Motor neuron (in vitro differentiated cells): Measurements from ENCODE around the gene SLX9. TPM values are rescaled to one million over a fixed set of nuclear protein-coding genes. Genes with fewer than 3 reads are reported as not detected.
A peak's percentile ranks its signal among the peaks of the same experiment; 100 is the strongest.

Experiments
- ATAC-seq, 8 experiments: fragments of 200-7000 bp; cut with Tn5 transposase; replicated peaks in 6 of 8; 2 replicates each; pipeline ENCODE4 v1.8.0; 2021; ENCODE audit warnings: mild to moderate bottlenecking in 8 of 8, moderate library complexity in 8 of 8
- H3K27ac ChIP-seq, 2 donors: fragments of 250-450 bp; sonication (Bioruptor Pico); 2 replicates each; pipeline ENCODE4 v1.9.0; 2021; ENCODE audit warnings: antibody characterized with exemption in 2 of 2, mild to moderate bottlenecking in 2 of 2, moderate library complexity in 1 of 2
- H3K4me1 ChIP-seq, 2 donors: fragments of 250-450 bp; sonication (Bioruptor Pico); replicated peaks in 1 of 2; 2 replicates each; pipeline ENCODE4 v1.6.1; 2021; ENCODE audit warnings: antibody characterized with exemption in 2 of 2, mild to moderate bottlenecking in 2 of 2, moderate library complexity in 1 of 2
- H3K4me3 ChIP-seq, 5 donors: fragments of 250-450 bp; sonication (Bioruptor Pico); 2 replicates each; pipeline ENCODE4 v1.9.0; 2021; ENCODE audit warnings: antibody characterized with exemption in 5 of 5, mild to moderate bottlenecking in 5 of 5, moderate library complexity in 4 of 5
- WGBS, 10 experiments: fragments of 450-650 bp; shearing (Covaris generic); methylation state at CpG; one replicate each; pipeline ENCODE4 v1.0.0; 2022; 5-methylcytosine and 5-hydroxymethylcytosine counted together
- in situ Hi-C, 9 experiments: fragments of 400-800 bp; cut with MboI; loops; one replicate each; pipeline ENCODE4 v1.15.0; 2021; ENCODE audit warnings: low sequenced_read_pairs in 9 of 9, low pct_unique_long_range_greater_than_20kb in 2 of 9; ENCODE audit not compliant: unreplicated experiment in 9 of 9
- total RNA-seq, 8 experiments: library from RNA; unstranded; fragments of 300-600 nt; gene quantifications; 2 replicates each; pipeline versions ENCODE4 v1.2.3 to v1.2.4, GENCODE V29; 2022

SLX9 gene
- total RNA-seq, 8 experiments from 2014 or later: 9.8 to 41.2 (median 15.3) TPM

DNA sequence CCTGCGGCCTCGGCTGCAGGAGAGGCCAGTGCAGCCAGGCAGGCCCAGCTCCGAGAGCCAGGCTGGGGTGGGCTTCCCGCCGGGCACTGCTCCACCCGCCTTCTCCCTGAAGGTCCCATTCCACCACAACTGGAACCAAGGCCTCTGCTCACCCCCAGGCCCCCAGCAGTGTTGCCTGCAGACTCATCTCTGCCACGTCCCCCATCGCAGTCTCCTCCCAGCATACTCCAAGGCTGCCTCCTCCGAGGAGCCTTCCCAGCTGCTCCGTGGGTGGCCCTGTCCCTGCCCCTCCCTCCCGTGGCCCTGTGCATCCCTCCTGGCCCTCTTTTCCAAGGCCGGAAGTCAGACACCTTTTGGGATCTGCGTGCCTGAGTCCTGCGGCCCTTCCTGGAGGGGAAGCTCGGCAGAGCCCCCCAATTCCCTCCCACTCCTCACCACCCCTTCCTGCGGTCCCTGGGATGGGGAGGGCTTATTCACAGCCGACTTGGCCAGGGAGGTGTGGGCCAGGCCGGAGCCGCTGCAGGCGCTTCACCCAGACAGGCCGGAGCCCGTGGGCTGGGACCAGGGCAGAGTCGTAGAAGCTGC is 47.6 kb downstream of the SLX9 start:
- no peak for ATAC-seq
- 60 to 100% methylated on average over 1 to 3 of the region's 23 CpGs; no CpG with 5 or more reads in 8 of the 10 experiments for WGBS, 10 experiments
- peaks cover 27 to 31% of the 10 kb centered on the region in 2 donors for H3K4me1 ChIP-seq
- in situ Hi-C loops: no loop called here
- H3K27ac ChIP-seq: no peak overlapping the region
- H3K4me3 ChIP-seq: no peak overlapping the region

DNA sequence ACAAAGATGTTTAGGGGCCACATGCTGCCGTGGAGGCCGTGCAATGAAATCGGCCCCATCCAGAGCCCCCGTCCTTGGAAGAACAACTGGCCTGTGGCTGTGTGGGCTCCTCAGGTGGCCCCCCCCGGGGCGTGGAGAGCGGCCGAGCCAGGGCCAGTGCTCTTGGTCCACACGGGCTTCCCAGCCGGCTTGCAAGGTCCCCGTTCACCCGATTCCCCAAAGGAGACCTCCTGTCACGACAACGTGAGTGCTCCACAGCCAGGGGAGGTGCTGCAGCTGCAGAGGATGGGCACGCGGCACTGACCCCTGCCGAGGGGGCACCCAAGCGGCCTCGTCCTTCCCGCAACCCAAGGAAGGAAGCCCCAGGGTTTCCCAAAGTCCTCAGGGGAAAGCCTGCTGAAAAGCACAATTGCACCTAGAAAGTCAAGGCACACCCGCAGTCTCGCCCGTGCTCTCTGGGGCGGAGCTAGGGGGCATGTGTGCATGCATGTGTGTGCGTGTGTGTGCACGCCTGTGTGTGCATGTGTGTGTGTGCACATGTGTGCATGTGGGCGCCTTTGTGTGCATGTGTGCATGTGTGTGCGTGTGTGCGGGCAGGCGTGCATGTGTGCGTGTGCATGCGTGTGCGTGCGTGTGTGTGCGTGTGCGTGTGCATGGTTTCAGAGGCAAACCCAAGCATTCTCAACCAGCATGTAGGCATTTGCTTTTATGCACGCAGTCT is 48.2 kb downstream of the SLX9 start:
- Histone ChIP-seq H3K27ac (no peak overlapping the region), H3K4me1 (peaks cover 22 to 26% of the 10 kb centered on the region in 2 donors), H3K4me3 (no peak overlapping the region)
- ATAC-seq: no peak
- in situ Hi-C loops: no loop called here
- 64 to 91% (median 80%) methylated on average over 2 to 15 of the region's 37 CpGs; no CpG with 5 or more reads in 5 of the 10 experiments for WGBS, 10 experiments

DNA sequence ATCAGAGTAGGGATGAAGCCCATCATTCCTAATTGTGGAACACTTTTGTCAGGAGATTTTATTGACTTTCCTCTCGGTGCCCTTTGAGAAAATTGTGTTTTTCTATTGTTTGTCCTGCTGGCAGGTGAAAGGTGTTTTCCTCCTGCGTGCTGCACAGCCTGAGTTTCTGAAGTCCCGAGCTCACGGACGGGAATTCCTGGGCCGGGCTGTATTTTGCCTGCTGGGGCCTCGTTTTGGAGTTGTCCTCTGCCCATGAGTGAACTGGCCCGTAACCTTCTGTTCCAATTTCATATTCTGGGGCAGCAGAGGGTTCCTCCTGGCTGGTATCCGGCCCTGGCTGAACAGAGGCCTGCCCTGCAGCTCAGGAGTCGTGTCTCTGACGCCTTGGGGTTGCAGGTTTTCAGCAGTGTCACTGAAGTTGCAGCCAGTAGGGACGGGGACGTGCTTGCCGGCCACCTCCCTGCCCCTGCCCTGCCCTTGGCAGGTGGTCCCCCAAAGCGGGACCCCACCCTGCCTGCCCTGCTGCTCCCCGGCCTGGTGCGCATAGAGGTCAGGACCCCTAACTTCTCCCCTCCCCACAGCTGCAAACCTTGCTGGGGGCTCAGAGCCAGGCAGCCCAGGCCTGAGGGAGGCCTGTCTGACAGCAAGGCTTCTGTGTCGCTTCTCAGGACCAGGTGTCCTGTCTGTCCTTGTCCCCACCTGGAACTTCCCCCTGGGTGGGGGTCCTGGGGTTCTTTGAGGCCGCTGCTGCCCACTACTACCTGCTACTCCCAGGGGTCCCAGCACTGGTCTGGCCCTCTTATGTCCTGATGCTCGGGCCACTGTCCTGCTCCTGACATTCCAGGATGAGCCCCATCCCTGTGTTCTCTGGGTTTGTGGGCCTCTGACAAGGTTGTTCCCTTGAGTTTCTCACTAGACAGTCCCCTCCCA is 49.0 kb downstream of the SLX9 start:
- in situ Hi-C loops: no loop called here
- WGBS, 10 experiments: 65 to 100% (median 80%) methylated on average over 1 to 7 of the region's 20 CpGs; no CpG with 5 or more reads in 4 of the 10 experiments
- Histone ChIP-seq H3K4me1 (peaks cover 22 to 26% of the 10 kb centered on the region in 2 donors), H3K4me3 (no peak overlapping the region), H3K27ac (peak overlapping the region; percentile 11 to 40)
- peak in 2 of 8 experiments; percentile 5 to 8 for ATAC-seq

DNA sequence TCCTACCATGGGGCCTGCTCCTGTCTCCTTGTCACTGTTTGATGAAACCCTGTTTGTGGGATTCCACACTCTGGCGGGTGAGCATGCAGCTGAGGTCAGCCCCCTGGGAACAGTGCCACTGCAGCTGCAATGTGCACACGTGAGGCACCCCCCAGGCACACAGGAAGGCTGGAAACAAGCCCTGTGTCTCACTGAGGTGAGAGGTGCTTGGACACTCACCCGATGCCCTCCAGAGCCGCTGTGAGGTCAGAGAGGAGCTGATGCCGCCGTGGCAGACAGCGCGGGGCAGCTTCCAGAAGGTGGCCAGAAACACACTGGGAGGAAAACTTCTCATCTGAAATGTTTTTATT is 49.7 kb downstream of the SLX9 start:
- Histone ChIP-seq H3K4me1 (peaks cover 21 to 24% of the 10 kb centered on the region in 2 donors), H3K27ac (peak overlapping the region in 1 of 2 donors; percentile 11), H3K4me3 (no peak overlapping the region)
- in situ Hi-C loops: no loop called here
- peak in 5 of 8 experiments; percentile 67 to 84 (median 82) for ATAC-seq
- 60 to 100% (median 86%) methylated on average over 1 to 8 of the region's 8 CpGs; no CpG with 5 or more reads in 4 of the 10 experiments for WGBS, 10 experiments

- ATAC-seq: no peak
- Histone ChIP-seq H3K4me1 (peaks cover 17 to 19% of the 10 kb centered on the region in 2 donors), H3K4me3 (no peak overlapping the region), H3K27ac (peak overlapping the region in 1 of 2 donors; percentile 35)
- in situ Hi-C loops: no loop called here
- WGBS, 10 experiments: 88 to 100% (median 91%) methylated on average over 1 to 22 of the region's 53 CpGs; no CpG with 5 or more reads in 3 of the 10 experiments
Measured at GRCh38 chr21:44989943-44990780, 50.3 kb downstream of the SLX9 start.

GRCh38 chr21:44990921-44991320 is 51.1 kb downstream of the SLX9 start:
- Histone ChIP-seq H3K4me1 (peaks cover 24 to 25% of the 10 kb centered on the region in 2 donors), H3K27ac (no peak overlapping the region), H3K4me3 (no peak overlapping the region)
- in situ Hi-C loops: no loop called here
- WGBS, 10 experiments: 74% methylated on average over 6 of the region's 13 CpGs; no CpG with 5 or more reads in 9 of the 10 experiments
- ATAC-seq: no peak

- H3K4me1 ChIP-seq: peaks cover 28 to 31% of the 10 kb centered on the region in 2 donors
- in situ Hi-C loops: no loop called here
Measured at GRCh38 chr21:44991538-44992483, 52.0 kb downstream of the SLX9 start.

GRCh38 chr21:44992608-44993031 is 52.8 kb downstream of the SLX9 start:
- Histone ChIP-seq H3K4me3 (no peak overlapping the region), H3K27ac (no peak overlapping the region), H3K4me1 (peaks cover 28 to 34% of the 10 kb centered on the region in 2 donors)
- 100% methylated on average over 1 of the region's 13 CpGs; no CpG with 5 or more reads in 9 of the 10 experiments for WGBS, 10 experiments
- ATAC-seq: no peak
- in situ Hi-C loops: no loop called here

More at GRCh38 chr21:44991538-44992483, 52.0 kb downstream of the SLX9 start:
- Histone ChIP-seq H3K27ac (no peak overlapping the region), H3K4me3 (no peak overlapping the region)
- no peak for ATAC-seq
- WGBS, 10 experiments: 80 to 97% (median 90%) methylated on average over 1 to 11 of the region's 38 CpGs; no CpG with 5 or more reads in 4 of the 10 experiments

- 72 to 100% (median 94%) methylated on average over 3 to 5 of the region's 20 CpGs; no CpG with 5 or more reads in 6 of the 10 experiments for WGBS, 10 experiments
- Histone ChIP-seq H3K27ac (no peak overlapping the region), H3K4me3 (no peak overlapping the region), H3K4me1 (peaks cover 28 to 33% of the 10 kb centered on the region in 2 donors)
- in situ Hi-C loops: no loop called here
- ATAC-seq: no peak
Measured at GRCh38 chr21:44993321-44994046, 53.7 kb downstream of the SLX9 start.

DNA sequence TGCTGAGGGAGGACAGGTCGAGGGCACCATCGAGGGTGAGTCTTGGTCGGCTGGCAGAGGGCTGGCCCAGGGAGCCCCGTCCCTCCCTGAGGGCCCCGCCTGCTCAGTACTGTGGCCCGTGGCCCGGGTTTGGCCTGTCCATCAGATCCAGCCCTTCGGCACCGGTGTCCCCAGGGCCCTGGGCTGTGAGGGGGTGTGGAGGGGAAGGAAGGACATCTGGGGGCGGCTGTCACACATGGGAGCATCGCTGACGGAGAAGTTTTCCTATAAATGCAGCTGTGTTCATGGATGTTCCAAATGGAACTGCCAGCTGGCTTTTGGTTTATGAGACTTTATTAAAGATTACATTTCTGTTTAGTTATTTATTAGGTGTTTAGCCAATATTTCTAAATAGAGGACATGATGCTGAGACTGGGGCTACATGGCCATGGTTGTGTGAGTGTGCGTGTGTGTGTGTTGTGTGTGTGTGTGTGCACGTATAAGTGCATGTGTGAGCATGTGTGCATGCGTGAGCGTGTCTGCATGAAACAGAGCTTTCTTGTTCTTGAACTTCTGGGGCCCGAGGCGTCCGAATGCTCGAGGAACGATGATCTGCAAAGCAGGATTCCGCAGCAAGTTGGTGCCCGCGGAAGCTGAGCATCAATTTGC is 54.3 kb downstream of the SLX9 start:
- in situ Hi-C loops: no loop called here
- H3K4me1 ChIP-seq: peaks cover 21 to 27% of the 10 kb centered on the region in 2 donors
- no peak for ATAC-seq
- 26 to 100% (median 80%) methylated on average over 2 to 10 of the region's 24 CpGs; no CpG with 5 or more reads in 3 of the 10 experiments for WGBS, 10 experiments
- no peak overlapping the region for H3K27ac ChIP-seq
- H3K4me3 ChIP-seq: no peak overlapping the region
